ENCODE results near the gene CEP76. TPM values are rescaled to one million over a fixed set of nuclear protein-coding genes. Genes with fewer than 3 reads are reported as not detected.

Gene CEP76, protein sequence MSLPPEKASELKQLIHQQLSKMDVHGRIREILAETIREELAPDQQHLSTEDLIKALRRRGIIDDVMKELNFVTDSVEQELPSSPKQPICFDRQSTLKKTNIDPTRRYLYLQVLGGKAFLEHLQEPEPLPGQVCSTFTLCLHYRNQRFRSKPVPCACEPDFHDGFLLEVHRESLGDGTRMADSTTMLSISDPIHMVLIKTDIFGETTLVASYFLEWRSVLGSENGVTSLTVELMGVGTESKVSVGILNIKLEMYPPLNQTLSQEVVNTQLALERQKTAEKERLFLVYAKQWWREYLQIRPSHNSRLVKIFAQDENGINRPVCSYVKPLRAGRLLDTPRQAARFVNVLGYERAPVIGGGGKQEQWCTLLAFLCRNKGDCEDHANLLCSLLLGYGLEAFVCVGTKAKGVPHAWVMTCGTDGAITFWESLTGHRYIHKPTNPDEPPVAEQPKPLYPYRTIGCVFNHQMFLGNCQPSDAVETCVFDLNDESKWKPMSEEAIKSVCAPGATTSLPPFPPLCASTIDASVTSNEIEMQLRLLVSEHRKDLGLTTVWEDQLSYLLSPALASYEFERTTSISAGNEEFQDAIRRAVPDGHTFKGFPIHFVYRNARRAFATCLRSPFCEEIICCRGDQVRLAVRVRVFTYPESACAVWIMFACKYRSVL
- total RNA-seq (2022; extraction: Qiagen RNA extraction) = 7.0 to 8.2 TPM (median 7.4 TPM) in 5 replicates

DNA sequence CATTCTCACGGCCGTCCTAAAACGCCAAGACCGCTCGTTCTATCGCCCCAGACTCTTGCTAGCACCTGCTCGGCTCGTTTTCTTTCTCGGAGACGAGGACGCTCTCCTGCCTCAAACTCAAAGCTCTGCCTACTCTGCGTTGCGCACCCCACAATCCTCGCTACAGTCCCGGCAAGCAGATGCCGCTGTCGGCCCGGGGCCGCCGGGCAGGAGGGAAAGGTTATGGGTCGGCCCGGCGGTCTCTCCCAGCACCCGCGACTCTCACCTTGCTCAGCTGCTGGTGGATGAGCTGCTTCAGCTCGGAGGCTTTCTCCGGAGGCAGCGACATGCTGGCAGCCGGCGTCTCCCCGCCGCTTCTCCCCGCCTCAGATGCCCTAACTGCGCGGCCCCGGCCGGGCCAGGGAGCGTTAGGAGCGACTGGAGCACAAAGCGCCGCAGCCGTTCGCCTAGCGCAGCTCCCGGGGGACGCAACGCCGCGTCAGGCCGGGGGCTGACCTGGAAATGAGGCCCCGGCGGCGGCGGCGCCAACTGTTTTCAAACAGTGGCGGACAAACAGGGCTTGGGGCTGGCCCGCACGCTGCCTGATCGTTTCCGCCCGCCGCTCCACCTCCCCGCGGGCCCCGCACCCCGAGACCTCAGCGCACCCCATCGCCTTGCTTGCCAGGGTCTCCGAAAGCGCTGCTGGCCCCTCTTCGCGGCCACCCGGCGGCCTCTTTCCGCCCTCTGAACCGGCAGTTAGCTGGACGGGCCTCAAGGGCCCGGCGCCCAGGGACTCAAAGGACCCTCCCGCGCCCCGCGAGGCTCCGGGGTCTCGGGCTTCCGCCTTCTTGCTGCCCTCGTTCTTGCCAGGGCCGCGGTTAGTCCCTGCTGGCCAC lies at the start of gene CEP76, which contains the start of gene PSMG2:
CEP76 (minus strand) TSS at position 503 of the 875 bp plus-strand sequence; CDS start at position 328, 175 bp downstream.
PSMG2 (plus strand) TSS at position 822 of the 875 bp plus-strand sequence. CDS start 66 bp downstream, outside the sequence.

DNA sequence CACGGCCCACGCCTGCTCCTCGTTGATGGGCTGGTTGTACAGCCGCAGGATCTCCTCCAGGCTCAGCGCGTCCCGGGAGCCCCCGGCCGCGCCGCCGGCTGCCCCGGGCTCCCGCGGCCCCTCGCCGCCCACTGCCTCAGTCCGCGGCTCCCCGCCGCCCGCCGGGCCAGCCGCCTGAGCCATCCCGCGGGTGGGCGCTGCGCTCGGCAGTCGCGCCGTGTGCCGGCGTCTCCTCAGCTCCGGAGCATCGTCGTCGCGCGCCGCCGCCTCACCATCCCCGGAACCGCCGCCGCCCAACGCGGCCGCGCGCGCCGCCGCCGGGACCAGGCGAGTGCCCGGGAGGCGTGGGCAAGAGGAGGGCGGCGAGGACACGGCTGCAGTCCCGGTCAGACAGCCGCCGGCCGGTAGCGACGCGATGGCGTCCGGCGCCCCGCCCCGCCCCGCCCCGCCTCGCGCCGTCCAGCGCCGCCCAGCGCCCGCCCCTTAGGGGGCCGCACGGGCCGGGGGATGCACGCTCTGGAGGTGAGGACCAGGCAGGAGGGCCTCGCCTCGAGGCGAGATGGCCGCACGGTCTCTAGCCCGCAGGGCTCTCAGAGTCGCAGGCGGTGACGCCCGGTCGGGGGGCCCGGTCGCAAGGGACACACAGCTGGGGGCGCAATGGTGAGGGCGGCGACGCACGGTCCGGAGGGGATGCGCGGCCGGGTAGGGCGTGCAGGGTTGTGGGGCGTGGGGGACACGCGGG lies 44.7 kb downstream of the CEP76 start, which contains the start of gene SPIRE1:
SPIRE1 (minus strand) TSS at position 424 of the 742 bp plus-strand sequence; CDS start at position 183, 241 bp downstream.

Other genes with a start within 250 kb of the CEP76 start
- gene SPIRE1, start 44.6 kb downstream of the CEP76 start, total RNA-seq (2022; extraction: Qiagen RNA extraction) = 12.9 to 18.1 TPM (median 17.0 TPM) in 5 replicates
- 68.0 to 75.2 TPM (median 73.0 TPM) in 5 replicates for gene PSMG2, start 319 bp upstream of the CEP76 start, total RNA-seq (2022; extraction: Qiagen RNA extraction)
- 20.3 to 23.6 TPM (median 20.9 TPM) in 5 replicates for gene PTPN2, start 181.5 kb upstream of the CEP76 start, total RNA-seq (2022; extraction: Qiagen RNA extraction)
- 25.8 to 28.1 TPM (median 26.5 TPM) in 5 replicates for gene SEH1L, start 245.3 kb upstream of the CEP76 start, total RNA-seq (2022; extraction: Qiagen RNA extraction)

Data from A549 treated with CORT108297 at 1 μM for 4 hours (cell line).